HuH-7 (cell line): ENCODE data around the gene ADNP2.

Source experiments
- DNase-seq: peaks from one replicate; pipeline ENCODE4 v3.0.0; 2011; ENCODE audit warnings: low spot score

The ADNP2 gene

GRCh38 chr18:80108739-80109675 lies at the start of gene ADNP2:
Gene ADNP2, plus strand, starts transcription at chr18:80109262. Its CDS starts 8,281 bp downstream, at chr18:80117543.
- DNase-seq: peak; percentile 76

GRCh38 chr18:80059945-80060344 lies 49.1 kb upstream of the ADNP2 start:
- DNase-seq: no peak

GRCh38 chr18:80065705-80066104 lies 43.4 kb upstream of the ADNP2 start:
- DNase-seq: no peak

- no peak for DNase-seq
These were observed 41.7 kb upstream of the ADNP2 start for GRCh38 chr18:80067321-80067720.

GRCh38 chr18:80067897-80068296 lies 41.2 kb upstream of the ADNP2 start:
- DNase-seq: no peak

GRCh38 chr18:80068571-80069272 lies 40.3 kb upstream of the ADNP2 start:
- DNase-seq: no peak

GRCh38 chr18:80070825-80071224 lies 38.2 kb upstream of the ADNP2 start:
- no peak for DNase-seq

- DNase-seq: no peak
These were observed 34.9 kb upstream of the ADNP2 start for GRCh38 chr18:80074183-80074582.

GRCh38 chr18:80074697-80075096 lies 34.4 kb upstream of the ADNP2 start:
- DNase-seq: no peak

GRCh38 chr18:80075940-80076339 lies 33.1 kb upstream of the ADNP2 start:
- no peak for DNase-seq

GRCh38 chr18:80076379-80076778 lies 32.7 kb upstream of the ADNP2 start:
- no peak for DNase-seq

- DNase-seq: no peak
These were observed 31.2 kb upstream of the ADNP2 start for GRCh38 chr18:80077873-80078272.

GRCh38 chr18:80086281-80086680 lies 22.8 kb upstream of the ADNP2 start:
- DNase-seq: no peak

GRCh38 chr18:80088036-80088435 lies 21.0 kb upstream of the ADNP2 start:
- DNase-seq: no peak

GRCh38 chr18:80088823-80089222 lies 20.2 kb upstream of the ADNP2 start:
- DNase-seq: no peak

- no peak for DNase-seq
These were observed 13.6 kb upstream of the ADNP2 start for GRCh38 chr18:80095414-80095813.

GRCh38 chr18:80096032-80096565 lies 13.0 kb upstream of the ADNP2 start:
- no peak for DNase-seq

GRCh38 chr18:80097201-80097600 lies 11.9 kb upstream of the ADNP2 start:
- no peak for DNase-seq

GRCh38 chr18:80103231-80103630 lies 5.8 kb upstream of the ADNP2 start:
- no peak for DNase-seq

GRCh38 chr18:80104364-80104779 lies 4.7 kb upstream of the ADNP2 start:
- DNase-seq: no peak

- DNase-seq: no peak
These were observed 3.5 kb upstream of the ADNP2 start for GRCh38 chr18:80105369-80106167.

- no peak for DNase-seq
These were observed 2.5 kb upstream of the ADNP2 start for GRCh38 chr18:80106482-80107051.
